Sigmoid colon (tissue), 4 donors: Measurements from ENCODE around the gene IGSF21.

Experiments used
- EP300 ChIP-seq, 4 donors: sonication (generic); formaldehyde crosslinking; IDR thresholded peaks; one replicate each; pipeline ENCODE4 v1.6.1; 2017; ENCODE audit warnings: antibody characterized with exemption in 4 of 4
- POLR2A ChIP-seq, 2 donors: fragments of 450-650 bp; IDR thresholded peaks; one replicate each; pipeline ENCODE4 v1.6.1; 2016; ENCODE audit warnings: antibody characterized with exemption in 2 of 2, mild to moderate bottlenecking in 2 of 2, moderate library complexity in 2 of 2
- TF ChIP-seq, protein P1 (sequence below), 4 experiments: fragments of 450-650 bp in 3 of 4; fragments of 200-600 bp in 1 of 4; IDR thresholded peaks; one replicate each; pipeline ENCODE4 v1.5.1; 2016 to 2019; ENCODE audit warnings: antibody characterized with exemption in 4 of 4, mild to moderate bottlenecking in 3 of 4, moderate library complexity in 2 of 4

DNA sequence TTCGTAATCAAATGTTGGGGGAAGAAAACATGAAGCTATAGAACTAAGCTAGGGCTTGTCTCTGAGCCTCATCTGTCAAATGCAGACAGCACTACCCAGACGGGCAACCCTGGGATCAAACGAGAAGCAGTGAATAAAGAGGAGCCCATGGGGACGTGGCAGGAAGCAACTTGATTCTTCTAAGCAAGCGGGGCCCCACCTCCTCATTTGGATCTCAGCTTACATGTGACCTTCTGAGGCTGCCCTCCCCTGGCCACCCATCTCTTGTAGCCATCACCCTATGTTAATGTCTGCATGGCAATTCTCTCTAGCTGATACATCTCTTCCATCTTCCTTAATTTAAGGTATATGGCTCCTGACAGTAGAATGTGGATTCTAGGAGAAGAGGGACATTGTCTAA is 171.3 kb downstream of the IGSF21 start:
- TF ChIP-seq, protein P1, sequence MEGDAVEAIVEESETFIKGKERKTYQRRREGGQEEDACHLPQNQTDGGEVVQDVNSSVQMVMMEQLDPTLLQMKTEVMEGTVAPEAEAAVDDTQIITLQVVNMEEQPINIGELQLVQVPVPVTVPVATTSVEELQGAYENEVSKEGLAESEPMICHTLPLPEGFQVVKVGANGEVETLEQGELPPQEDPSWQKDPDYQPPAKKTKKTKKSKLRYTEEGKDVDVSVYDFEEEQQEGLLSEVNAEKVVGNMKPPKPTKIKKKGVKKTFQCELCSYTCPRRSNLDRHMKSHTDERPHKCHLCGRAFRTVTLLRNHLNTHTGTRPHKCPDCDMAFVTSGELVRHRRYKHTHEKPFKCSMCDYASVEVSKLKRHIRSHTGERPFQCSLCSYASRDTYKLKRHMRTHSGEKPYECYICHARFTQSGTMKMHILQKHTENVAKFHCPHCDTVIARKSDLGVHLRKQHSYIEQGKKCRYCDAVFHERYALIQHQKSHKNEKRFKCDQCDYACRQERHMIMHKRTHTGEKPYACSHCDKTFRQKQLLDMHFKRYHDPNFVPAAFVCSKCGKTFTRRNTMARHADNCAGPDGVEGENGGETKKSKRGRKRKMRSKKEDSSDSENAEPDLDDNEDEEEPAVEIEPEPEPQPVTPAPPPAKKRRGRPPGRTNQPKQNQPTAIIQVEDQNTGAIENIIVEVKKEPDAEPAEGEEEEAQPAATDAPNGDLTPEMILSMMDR (IDR thresholded peaks at IDR 0.05): no peak
- TF ChIP-seq POLR2A (IDR thresholded peaks at IDR 0.05) (no peak), EP300 (IDR thresholded peaks at IDR 0.05) (no peak)
